DND-41 (cell line): ENCODE results near the gene MEPCE.
"Not testable (repeated sequence)": the region's sequence is repeated elsewhere in the genome, so short reads cannot be mapped to it uniquely, and the experiment has no call there.

Experiments used
- ATAC-seq: fragments of 200-7000 bp; cut with Tn5 transposase; 3 replicates; pipeline ENCODE4 v1.9.1; 2021; ENCODE audit warnings: low read depth; ENCODE audit not compliant: insufficient read depth
- DNase-seq: peaks from one replicate; pipeline ENCODE4 v3.0.0-alpha.2; 2020
- H2AFZ ChIP-seq: 2 replicates; pipeline ENCODE4 v1.6.0; 2012; ENCODE audit warnings: low read depth, low read length
- H3K27ac ChIP-seq: 2 replicates; pipeline ENCODE4 v1.5.1; 2012; ENCODE audit warnings: low read length, inconsistent platforms
- H3K27me3 ChIP-seq: fragments of 200-600 bp; sonication (generic); 2 replicates; pipeline ENCODE4 v1.6.0; 2012; ENCODE audit warnings: low read length, mild to moderate bottlenecking, inconsistent platforms; ENCODE audit not compliant: insufficient read depth, poor library complexity
- H3K36me3 ChIP-seq: 2 replicates; pipeline ENCODE4 v1.5.1; 2012; ENCODE audit warnings: low read length, inconsistent platforms; ENCODE audit not compliant: insufficient read depth
- H3K4me1 ChIP-seq: 2 replicates; pipeline ENCODE4 v1.5.1; 2012; ENCODE audit warnings: mild to moderate bottlenecking, low read length; ENCODE audit not compliant: insufficient read depth
- H3K4me2 ChIP-seq: 2 replicates; pipeline ENCODE4 v1.6.0; 2012; ENCODE audit warnings: mild to moderate bottlenecking, moderate library complexity, low read length, inconsistent platforms; ENCODE audit not compliant: insufficient read depth
- H3K4me3 ChIP-seq, 2 experiments: fragments of 200-600 bp in 1 of 2; shearing (Covaris generic) in 1 of 2; 2 replicates each; pipeline ENCODE4 v1.5.1; 2012 to 2016; ENCODE audit warnings: inconsistent platforms in 2 of 2, low read length in 2 of 2, mild to moderate bottlenecking in 2 of 2, low read depth in 1 of 2, moderate library complexity in 1 of 2
- H3K79me2 ChIP-seq: 2 replicates; pipeline ENCODE4 v1.6.0; 2012; ENCODE audit warnings: low read length, inconsistent platforms; ENCODE audit not compliant: insufficient read depth
- H3K9ac ChIP-seq: 2 replicates; pipeline ENCODE4 v1.6.0; 2012; ENCODE audit warnings: low read depth, mild to moderate bottlenecking, inconsistent platforms, low read length, moderate library complexity
- H3K9me3 ChIP-seq: 2 replicates; pipeline ENCODE4 v1.5.1; 2012; ENCODE audit warnings: low read length, moderate library complexity, mild to moderate bottlenecking, inconsistent platforms; ENCODE audit not compliant: insufficient read depth, severe bottlenecking
- H4K20me1 ChIP-seq: 2 replicates; pipeline ENCODE4 v1.6.0; 2012; ENCODE audit warnings: low read length; ENCODE audit not compliant: insufficient read depth
- EZH2 ChIP-seq: IDR thresholded peaks from 3 replicates; pipeline ENCODE4 v1.6.1; 2012; ENCODE audit warnings: borderline replicate concordance, low read depth, mild to moderate bottlenecking, moderate library complexity, low read length, inconsistent platforms; ENCODE audit not compliant: severe bottlenecking
- TF ChIP-seq, protein P1 (sequence below): IDR thresholded peaks from 2 replicates; pipeline ENCODE4 v1.5.1; 2012; ENCODE audit warnings: borderline replicate concordance, low read length, moderate library complexity, mild to moderate bottlenecking; ENCODE audit not compliant: poor library complexity, severe bottlenecking; ENCODE audit errors: extremely low read depth

MEPCE gene

DNA sequence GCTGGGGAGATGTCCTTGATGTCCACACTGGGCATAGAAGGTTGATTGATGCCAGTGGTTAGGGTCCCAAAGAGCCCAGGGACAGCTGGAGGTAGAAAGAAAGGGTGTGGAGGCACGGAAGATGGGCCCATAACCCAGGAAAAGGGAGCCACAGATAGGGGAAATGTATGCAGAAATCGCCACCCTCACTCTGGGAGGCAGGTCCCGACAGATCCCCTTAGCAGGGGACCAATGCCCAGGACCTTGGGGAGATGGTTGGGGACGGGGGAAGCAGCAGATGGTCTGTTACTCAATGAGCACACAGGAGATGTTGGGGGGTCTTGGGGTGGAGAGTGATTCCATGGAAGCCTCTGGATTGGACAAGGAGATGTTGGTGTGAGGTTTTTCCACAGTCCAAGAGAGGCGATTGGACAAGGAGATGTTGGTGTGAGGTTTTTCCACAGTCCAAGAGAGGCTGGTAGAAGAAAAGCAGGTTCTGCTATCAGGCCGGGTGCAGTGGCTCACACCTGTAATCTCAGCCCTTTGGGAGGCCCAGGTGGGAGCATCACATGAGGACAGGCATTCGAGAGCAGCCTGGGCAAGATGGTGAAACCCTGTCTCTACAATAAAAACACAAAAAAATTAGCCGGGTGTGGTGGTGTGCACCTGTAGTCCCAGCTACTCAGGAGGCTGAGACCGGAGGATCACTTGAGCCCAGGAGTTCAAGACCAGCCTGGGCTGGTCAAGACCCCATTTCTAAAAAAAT, 13.6 kb downstream of the MEPCE start:
- Histone ChIP-seq H3K79me2 (no peaks in the 10 kb centered on the region), H4K20me1 (no peaks in the 10 kb centered on the region), H2AFZ (no peak overlapping the region), H3K9ac (no peak overlapping the region), H3K4me2 (no peak overlapping the region), H3K36me3 (no peaks in the 10 kb centered on the region), H3K27ac (peak overlapping the region; percentile 94), H3K4me1 (peaks cover 30% of the 10 kb centered on the region), H3K27me3 (no peaks in the 10 kb centered on the region), H3K9me3 (no peaks in the 10 kb centered on the region), H3K4me3 (no peak overlapping the region)
- no peak for ATAC-seq
- DNase-seq = no peak
- TF ChIP-seq, protein P1, sequence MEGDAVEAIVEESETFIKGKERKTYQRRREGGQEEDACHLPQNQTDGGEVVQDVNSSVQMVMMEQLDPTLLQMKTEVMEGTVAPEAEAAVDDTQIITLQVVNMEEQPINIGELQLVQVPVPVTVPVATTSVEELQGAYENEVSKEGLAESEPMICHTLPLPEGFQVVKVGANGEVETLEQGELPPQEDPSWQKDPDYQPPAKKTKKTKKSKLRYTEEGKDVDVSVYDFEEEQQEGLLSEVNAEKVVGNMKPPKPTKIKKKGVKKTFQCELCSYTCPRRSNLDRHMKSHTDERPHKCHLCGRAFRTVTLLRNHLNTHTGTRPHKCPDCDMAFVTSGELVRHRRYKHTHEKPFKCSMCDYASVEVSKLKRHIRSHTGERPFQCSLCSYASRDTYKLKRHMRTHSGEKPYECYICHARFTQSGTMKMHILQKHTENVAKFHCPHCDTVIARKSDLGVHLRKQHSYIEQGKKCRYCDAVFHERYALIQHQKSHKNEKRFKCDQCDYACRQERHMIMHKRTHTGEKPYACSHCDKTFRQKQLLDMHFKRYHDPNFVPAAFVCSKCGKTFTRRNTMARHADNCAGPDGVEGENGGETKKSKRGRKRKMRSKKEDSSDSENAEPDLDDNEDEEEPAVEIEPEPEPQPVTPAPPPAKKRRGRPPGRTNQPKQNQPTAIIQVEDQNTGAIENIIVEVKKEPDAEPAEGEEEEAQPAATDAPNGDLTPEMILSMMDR = no peak
- no peak for TF ChIP-seq EZH2

DNA sequence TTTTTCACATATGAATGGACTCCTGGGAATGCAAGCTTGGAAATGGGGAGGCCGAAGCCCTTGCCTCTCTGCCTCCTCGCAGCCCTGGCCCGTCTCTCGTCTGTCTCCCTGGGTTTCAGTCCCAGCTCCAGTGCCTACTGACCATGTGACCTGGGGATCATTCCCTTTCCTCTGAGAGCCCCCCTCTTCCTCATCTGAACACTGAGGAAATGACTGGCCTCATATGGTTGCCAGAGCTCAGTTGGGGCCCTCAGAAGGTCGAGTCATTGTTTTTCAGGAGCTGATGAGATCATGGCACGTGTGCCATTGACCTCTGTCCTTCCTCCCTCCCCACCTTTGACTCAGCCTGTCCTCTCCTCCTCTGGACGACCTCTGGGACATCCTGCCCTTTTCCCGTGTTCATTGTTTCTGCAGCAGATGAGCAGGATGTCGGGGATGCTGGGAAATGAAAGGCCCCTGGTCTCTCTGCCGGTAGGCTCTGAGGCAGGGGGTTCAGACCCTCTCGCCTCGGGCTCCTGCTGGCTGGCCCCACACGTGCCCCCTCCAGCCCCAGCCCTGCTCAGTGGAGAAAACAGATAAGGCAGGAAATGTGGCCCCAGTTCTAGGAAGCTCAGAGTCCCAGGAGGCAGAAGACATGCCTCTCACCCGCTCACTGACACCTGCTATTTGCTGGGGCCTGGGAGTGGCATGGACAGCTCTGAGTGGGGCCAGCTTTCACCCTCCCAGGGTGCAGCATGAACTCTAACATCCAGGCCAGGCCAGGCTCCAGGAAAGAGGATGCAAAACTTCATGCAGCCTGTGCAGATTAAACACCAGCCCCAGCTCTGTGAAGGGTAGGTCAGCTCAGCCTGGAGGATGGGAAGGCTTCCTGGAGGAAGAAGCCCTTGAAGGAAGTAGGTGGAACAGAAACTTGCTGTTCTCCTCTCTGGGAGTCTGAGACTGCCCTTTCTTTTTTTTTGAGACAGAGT, 15.0 kb downstream of the MEPCE start:
- Histone ChIP-seq H4K20me1 (no peaks in the 10 kb centered on the region), H3K79me2 (no peaks in the 10 kb centered on the region), H3K4me1 (peaks cover 30% of the 10 kb centered on the region), H3K9ac (peak overlapping the region; percentile 50), H2AFZ (peak overlapping the region; percentile 72), H3K4me3 (peak overlapping the region in 1 of 2 experiments; percentile 33; a peak in 2 of 4 replicates), H3K27ac (peak overlapping the region; percentile 94), H3K27me3 (no peaks in the 10 kb centered on the region), H3K36me3 (no peaks in the 10 kb centered on the region), H3K9me3 (no peaks in the 10 kb centered on the region), H3K4me2 (peak overlapping the region; percentile 57)
- peak; percentile 88 for DNase-seq
- TF ChIP-seq, protein P1 = no peak
- no peak for TF ChIP-seq EZH2
- ATAC-seq = peak; percentile 93

DNA sequence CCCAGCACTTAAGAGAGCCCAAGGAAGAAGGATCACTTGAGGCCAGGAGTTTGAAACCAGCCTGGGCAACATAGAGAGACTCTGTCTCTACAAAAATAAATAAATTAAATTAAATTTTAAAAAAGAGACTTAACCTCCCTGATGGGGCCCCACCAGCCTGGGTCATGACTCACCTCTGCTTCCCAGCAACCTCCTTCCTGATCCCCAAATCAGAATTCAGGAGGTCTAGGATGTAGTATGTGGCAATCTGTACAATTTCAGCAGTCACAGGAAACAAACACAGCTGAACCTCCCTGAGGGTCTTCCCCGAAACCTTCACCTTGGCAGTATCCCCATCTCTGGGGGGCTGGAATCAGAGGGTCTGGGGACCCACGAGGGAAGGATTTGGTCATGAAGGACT, 16.4 kb downstream of the MEPCE start:
- Histone ChIP-seq H3K79me2 (no peaks in the 10 kb centered on the region), H4K20me1 (no peaks in the 10 kb centered on the region), H3K4me2 (peak overlapping the region; percentile 57; the same call in 1 of the 2 replicates), H3K9ac (peak overlapping the region; percentile 50), H3K36me3 (no peaks in the 10 kb centered on the region), H2AFZ (no peak overlapping the region), H3K27ac (peak overlapping the region; percentile 94), H3K9me3 (no peaks in the 10 kb centered on the region), H3K4me3 (no peak overlapping the region), H3K4me1 (peaks cover 39% of the 10 kb centered on the region), H3K27me3 (no peaks in the 10 kb centered on the region)
- TF ChIP-seq, protein P1 = no peak
- no peak for TF ChIP-seq EZH2
- DNase-seq = no peak
- ATAC-seq = no peak

DNA sequence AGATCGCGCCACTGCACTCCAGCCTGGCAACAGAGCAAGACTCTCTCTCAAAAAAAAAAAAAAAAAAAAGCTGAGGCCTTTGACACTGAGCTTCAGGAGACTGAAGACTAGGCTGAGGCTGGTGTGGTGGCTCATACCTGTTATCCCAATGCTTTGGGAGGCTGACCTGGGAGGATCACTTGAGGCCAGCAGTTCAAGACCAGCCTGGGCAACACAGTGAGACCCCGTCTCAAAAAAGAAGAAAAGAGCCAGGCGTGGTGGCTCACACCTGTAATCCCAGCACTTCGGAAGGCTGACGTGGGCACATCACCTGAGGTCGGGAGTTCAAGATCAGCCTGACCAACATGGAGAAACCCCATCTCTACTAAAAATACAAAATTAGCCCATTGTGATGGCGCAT, 17.7 kb downstream of the MEPCE start:
- not testable (repeated sequence) for ATAC-seq
- H3K4me1 ChIP-seq = peaks cover 39% of the 10 kb centered on the region

More for the DNA sequence above, 17.7 kb downstream of the MEPCE start:
- DNase-seq, H3K27ac ChIP-seq, H3K4me2 ChIP-seq, H3K9ac ChIP-seq, H3K9me3 ChIP-seq, H4K20me1 ChIP-seq, H3K36me3 ChIP-seq, H3K4me3 ChIP-seq, H3K79me2 ChIP-seq, H2AFZ ChIP-seq, H3K27me3 ChIP-seq: not testable (repeated sequence)
